ENCODE measurements around the gene DRC7. TPM values are rescaled to one million over a fixed set of nuclear protein-coding genes. Genes with fewer than 3 reads are reported as not detected.
A peak's percentile ranks its signal among the peaks of the same experiment; 100 is the strongest.
"Not testable (repeated sequence)": the region's sequence is repeated elsewhere in the genome, so short reads cannot be mapped to it uniquely, and the experiment has no call there.

Gene DRC7
- total RNA-seq, 1 donor from 2014 or later, result not detected

DNA sequence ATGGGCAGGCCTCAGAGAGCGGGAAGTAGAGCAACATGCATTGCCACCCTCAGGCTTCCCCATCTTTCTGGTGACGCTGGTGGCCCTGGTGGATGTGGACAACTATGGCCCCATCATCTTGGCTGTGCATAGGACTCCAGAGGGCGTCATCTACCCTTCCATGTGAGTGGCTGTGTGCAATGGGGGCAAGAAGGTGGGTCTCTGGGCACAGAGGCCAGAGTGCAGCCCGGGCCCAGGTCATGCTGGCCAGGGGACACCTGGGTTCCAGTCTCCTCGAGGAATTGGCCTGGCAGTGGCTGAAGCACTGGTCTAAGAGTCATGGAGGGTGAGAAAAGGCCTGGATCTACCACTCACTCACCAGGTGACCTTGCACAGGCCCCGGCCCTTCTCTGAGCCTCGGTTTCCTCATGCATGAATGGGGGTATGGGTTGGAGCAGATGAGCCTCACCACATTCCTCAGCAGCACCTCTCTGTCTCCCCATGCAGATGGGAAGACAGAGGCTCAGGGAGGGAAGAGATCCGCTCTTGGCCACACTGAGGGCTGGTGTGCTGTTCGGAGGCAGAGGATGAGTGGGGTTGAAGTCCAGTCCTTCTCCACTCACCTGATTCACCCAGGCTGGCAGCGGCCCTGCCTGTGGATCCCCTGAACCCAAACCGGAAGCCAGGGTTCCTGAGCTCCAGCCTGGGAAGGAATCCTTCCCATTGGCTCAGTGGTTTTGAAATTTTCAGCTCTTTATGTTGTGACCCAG, 33.7 kb upstream of the DRC7 start:
- no peak for DNase-seq (ENCODE audit: low read depth)

DNA sequence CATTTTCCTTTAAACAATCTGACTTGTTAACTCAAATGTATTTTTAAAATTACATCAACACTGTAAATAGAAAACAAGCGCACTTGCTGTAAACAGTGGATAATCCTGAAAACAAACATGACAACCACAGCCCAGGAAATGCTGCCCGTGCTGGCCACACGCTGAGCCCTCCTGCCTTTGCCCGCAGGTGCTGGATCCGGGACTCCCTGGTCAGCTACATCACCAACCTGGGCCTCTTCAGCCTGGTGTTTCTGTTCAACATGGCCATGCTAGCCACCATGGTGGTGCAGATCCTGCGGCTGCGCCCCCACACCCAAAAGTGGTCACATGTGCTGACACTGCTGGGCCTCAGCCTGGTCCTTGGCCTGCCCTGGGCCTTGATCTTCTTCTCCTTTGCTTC, 33.1 kb upstream of the DRC7 start:
- no peak for DNase-seq (ENCODE audit: low read depth)

DNA sequence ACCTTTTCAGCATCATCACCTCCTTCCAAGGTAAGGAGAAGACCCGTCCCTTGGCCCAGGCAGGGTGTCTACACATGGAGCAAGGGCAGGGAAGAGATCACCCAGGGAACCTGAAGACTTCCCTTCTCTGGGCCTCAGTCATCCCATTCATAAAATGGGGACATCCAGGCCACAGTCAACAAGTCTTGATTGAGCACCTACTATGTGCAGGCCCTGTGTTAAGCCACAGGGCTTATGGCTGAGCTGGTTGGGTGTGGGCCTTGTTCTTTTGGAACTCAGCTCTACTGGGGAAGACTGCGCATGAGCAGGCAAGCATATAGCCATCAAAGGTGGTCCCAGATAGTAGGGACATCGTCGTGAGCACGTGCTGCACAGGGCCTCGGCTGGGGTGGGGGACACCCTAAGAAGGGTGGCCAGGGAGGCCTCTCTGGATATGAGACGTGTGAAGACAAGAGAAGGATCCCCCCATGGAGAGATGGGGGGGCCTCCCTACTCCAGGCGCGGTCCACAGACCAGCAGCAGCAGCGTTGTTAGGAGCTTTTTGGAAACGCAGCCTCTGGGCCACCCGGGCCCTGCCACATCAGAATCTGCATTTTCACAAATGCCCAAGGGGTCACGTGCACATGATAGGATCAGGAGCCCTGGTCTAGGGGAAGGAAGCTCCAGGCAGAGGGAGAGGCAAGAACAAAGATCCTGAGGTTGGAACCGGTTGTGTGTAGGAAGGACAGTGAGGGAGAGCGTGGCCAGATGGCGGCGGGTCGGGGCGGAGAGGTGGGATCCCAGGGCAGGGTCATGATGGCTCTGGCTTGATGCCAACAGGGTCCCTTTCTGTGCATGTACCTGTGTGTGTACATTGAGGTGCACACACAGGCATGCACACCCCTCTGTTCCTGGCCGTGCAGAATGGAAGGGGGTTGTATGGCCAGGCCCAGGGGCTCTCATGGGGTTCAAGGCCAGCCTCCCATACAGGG, 32.4 kb upstream of the DRC7 start:
- DNase-seq (ENCODE audit: low read depth), result no peak

DNA sequence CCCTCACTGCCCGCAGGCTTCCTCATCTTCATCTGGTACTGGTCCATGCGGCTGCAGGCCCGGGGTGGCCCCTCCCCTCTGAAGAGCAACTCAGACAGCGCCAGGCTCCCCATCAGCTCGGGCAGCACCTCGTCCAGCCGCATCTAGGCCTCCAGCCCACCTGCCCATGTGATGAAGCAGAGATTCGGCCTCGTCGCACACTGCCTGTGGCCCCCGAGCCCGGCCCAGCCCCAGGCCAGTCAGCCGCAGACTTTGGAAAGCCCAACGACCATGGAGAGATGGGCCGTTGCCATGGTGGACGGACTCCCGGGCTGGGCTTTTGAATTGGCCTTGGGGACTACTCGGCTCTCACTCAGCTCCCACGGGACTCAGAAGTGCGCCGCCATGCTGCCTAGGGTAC, 31.2 kb upstream of the DRC7 start:
- DNase-seq (ENCODE audit: low read depth), result no peak

DNA sequence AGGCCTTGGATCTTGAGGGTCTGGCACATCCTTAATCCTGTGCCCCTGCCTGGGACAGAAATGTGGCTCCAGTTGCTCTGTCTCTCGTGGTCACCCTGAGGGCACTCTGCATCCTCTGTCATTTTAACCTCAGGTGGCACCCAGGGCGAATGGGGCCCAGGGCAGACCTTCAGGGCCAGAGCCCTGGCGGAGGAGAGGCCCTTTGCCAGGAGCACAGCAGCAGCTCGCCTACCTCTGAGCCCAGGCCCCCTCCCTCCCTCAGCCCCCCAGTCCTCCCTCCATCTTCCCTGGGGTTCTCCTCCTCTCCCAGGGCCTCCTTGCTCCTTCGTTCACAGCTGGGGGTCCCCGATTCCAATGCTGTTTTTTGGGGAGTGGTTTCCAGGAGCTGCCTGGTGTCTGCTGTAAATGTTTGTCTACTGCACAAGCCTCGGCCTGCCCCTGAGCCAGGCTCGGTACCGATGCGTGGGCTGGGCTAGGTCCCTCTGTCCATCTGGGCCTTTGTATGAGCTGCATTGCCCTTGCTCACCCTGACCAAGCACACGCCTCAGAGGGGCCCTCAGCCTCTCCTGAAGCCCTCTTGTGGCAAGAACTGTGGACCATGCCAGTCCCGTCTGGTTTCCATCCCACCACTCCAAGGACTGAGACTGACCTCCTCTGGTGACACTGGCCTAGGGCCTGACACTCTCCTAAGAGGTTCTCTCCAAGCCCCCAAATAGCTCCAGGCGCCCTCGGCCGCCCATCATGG, 30.5 kb upstream of the DRC7 start:
- DNase-seq (ENCODE audit: low read depth), result no peak

DNA sequence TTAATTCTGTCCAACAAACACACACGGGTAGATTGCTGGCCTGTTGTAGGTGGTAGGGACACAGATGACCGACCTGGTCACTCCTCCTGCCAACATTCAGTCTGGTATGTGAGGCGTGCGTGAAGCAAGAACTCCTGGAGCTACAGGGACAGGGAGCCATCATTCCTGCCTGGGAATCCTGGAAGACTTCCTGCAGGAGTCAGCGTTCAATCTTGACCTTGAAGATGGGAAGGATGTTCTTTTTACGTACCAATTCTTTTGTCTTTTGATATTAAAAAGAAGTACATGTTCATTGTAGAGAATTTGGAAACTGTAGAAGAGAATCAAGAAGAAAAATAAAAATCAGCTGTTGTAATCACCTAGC, 30.0 kb upstream of the DRC7 start:
- DNase-seq (ENCODE audit: low read depth), result no peak

DNA sequence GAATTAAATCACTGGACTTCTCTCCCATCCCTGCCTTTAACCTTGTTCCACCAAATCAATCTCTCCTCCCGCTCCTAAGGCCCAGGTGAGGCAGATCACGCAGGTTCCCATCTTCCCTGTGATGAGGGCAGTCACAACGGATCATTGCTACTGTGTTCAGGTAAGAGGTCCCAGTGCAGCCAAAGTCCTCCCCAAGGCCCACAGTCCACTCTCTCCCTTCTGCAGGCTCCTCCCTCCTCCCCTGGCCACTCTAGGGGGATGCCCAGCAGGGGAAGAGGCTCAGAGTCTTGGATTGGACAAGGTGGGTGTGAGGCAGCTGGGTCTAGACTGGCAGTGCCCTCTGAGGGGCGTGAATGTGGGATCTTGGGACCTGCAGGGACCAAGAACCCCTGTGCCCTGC, 29.1 kb upstream of the DRC7 start:
- no peak for DNase-seq (ENCODE audit: low read depth)

DNA sequence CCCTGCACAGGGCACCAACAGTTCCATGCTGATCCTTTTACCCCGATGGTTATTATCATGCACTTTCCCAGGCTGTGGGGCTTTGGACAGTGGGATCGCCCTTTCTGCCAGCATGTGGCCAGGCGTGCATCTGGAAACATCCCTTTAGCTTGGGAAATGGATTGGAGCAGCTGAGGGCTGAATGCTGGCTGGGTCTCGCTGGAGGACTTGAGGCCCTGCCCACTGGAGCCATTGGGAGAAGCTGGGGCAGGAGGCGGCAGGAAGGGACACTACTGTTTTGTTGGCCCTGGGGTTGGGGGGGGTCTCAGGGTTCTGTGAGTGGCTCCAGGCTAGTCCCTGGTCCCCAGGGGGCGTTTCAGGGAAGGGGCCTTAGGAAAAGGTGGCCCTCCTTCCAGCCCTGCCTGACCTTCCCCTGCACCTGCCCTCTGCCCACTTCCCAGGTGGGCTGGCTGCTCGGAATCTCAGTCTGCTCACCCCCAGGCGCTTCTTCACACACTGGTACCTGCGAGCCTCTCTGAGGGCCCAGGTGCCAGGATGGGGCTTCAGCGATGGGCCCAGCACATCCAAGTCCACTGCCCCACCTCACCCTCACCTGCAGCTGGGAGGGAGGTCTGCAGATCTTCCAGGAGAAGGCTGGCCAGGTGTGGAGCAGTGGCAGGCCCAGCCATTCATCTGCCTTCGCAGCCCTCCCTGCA, 28.1 kb upstream of the DRC7 start:
- DNase-seq (ENCODE audit: low read depth), result peak; percentile 78

DNA sequence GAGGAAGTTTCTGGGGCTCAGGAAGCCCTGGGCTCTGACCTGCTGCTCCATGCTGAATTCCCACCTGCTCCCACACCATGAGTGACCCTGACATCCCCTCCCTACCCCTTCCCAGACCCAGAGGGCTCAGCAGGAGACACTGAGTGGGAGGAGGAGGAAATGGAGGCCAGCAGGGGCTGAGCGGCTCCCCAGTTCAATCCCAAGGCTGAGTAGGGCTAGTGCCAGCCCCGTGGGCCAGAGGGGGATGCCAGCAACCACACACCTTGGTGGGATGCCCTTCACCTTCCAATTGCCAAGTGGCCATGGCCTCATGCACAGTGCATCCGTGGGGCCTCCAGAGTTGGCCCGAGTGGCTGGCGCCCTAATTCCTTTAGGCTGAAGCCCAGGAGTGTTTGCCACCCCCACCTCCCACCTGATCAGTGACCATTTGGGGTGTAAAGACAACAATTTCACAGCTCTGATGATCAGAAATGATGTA, 27.5 kb upstream of the DRC7 start:
- no peak for DNase-seq (ENCODE audit: low read depth)

DNA sequence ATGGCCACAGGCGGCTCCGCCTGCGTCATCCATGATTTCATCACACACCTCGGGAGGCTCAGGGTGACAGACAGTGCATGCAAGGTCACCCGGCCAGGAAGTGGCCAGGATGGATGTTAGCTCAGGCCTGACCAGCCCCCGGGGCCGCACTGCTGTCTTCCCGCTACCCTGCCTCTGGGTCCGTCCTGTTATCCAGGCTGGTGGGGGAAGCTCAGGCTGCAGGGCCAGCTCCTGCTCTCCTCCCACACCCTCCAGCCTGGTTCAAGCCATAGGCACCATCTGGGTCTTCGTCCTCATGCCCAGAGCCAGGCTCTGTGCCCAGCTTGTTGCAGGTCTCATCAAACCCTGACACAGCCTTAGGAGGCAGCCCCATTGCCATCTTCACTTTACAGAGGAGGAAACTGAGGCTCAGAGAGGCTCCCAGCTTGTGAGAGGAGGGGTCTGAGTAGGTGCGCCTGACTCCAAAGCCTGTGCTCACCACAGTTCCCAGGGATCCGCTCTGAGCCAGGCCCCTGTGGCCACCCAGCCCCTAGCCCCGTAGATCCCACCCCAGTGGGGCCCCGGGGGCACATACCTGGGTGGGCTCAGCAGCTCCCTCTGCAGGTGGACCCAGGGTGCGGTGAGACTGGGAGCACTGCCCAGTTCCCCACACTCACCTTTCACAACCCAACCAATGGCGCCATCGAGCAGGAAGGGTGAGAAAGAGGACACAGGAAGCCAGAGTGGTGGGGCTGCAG, 26.9 kb upstream of the DRC7 start:
- no peak for DNase-seq (ENCODE audit: low read depth)

DNA sequence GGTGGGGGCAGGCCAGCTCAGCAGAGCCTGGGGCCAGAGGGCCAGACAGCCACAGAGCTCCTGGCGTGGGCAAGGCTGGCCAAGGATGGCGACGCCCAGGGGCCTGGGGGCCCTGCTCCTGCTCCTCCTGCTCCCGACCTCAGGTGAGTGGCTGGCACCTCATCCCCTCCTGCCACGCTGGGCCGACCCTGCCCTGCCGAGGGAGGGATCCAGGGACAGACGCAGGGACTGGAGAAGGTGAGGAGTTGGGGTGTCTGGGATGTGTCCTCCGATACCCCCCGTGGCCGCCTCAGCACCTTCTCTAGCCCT, 26.4 kb upstream of the DRC7 start, which contains the start of gene ADGRG3:
ADGRG3 (plus strand) TSS at position 44 of the 309 bp plus-strand sequence; CDS start at position 86, 42 bp downstream.
- DNase-seq (ENCODE audit: low read depth), result no peak

DNA sequence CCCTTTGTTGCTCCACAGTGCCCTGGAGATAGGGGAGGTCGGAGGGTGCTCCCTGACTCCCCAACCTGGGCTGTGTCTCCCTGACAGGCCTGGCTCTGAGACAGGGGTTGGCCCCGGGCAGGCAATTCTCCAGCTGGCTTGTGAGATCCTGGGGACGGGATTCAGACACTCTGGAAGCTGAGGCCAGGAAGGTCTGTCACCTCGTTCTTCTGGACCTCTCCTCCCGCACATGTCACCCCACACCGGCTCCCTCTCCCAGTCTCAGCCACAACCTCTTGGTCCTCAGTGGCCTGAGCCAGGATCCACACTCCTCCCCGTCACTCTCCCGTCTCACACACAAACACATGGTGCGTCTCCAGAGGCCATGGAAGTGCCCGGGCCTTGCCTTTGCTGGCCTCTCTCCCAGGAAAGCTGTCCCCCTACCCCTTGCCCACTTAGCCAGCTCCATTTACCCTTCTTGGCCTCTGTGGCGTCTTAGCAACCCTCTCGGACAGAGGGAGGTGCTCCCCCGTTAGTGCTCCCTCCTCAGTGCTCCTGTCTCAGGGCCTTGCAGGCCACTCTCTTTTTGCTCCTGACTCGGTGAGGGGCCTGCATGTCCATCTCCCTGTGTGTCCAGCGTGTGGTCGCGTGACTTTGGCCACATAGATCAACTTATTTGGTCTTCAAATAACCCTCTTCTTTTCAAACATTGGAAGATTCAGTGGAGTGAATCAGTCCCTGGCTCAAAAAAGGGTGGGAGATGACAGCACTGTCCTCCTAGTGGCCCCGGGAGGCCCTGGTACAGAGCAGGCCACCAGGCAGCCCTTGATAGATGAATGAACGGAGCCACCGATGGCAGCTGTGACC, 25.8 kb upstream of the DRC7 start:
- DNase-seq (ENCODE audit: low read depth), result no peak

DNA sequence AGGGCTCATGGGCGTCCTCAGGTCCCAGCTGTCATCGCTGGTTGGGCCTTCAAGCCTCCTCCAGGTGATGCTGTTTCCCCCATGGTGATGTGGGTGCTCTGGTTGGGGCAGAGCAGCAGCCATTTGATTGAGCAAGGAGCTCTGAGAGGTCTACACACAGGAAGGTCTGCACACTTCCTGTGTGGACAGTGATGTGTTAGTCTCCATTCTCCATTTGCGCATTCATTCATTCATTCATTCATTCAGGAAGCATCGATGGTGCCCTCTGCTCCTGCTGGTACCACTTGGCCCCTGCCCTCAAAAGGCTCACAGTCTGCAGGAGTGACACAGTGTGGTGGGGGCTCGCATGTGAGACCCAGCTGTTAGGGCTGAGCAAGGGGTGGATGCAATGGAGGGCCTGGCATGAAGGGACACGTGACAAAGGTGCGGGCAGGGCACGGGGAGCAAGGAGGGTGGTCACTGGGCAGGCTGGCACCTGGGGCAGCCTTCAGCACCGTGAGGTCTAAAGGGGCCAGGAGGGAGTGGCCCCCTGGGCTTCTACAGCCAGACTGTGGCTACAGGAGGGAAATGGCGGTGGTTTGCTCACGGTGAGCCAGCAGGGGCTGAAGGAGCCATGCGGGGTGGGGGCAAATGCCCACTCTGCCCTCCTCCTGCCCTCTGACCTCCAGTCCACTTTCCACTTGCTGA, 25.0 kb upstream of the DRC7 start:
- DNase-seq (ENCODE audit: low read depth), result no peak

DNA sequence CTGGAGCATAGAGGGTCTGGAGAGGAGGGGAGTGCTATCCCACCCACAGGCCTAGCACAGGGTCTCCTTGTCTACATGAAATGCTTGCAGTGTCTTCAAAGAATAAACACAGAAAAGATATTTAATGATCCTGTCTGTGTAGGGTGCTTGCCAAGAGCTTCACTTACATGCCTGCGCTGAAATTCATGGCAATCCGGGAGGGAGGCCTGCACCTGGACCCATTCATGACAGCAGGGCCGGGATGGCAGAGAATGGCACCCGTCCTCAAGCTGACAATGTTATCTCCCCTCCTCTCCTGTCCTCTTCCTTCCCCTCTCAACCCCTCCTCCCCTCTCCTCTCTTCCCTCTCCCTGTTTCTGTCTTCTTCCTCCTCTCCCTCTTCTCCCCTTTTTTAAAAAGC, 24.4 kb upstream of the DRC7 start:
- no peak for DNase-seq (ENCODE audit: low read depth)

DNA sequence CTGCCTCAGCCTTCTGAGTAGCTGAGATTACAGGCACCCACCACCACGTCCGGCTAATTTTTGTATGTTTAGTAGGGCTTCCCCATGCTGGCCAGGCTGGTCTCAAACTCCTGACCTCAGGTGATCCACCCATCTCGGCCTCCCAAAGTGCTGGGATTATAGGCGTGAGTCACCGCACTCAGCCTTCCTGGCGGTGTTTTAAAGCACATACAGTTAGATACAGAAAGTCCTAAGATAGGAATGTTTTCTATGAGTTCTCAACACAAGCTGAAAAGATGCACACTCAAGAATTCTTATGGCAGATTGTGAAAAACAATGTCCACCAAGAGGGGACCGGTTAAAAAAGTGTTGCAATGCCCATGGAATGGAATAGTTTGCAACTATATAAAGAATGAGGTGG, 23.2 kb upstream of the DRC7 start:
- DNase-seq (ENCODE audit: low read depth), result not testable (repeated sequence)

DNA sequence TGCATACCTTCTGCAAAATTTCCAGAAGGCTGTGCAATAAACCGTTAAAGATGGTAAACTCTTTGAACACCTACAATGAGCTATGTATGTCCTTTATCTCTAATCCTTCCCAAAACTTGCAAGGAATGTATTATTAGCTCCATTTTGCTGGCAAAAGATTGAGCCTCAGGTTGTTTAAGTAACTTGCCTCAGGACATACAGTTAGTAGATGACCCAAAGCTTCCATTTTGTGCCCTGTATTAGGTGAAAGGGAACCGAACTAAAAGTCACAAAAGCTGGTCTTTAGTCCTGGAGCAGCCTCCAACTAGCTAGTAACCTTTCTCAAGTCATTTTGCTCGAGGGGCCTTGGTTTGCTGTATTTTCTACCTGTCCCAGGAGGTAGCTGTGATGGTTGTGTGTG, 22.2 kb upstream of the DRC7 start:
- DNase-seq (ENCODE audit: low read depth), result no peak

DNA sequence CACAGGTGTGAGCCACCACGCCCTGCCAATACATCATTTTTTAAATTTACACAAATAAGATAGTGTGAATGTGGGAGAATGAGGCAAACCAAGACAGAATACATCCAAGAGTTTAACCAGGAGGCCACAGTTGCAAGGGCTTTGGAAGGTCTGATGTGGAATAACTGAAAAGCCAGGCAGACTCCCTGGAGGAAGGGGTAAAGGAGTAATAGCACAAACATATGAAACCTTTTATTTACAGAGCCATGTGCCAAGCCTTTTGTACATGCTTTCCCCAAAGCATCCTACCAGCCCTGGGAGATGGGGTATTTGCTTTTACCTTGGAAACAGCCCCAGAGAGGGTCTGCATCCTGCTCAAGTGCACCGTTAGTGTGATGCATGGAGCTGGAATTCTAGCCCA, 21.8 kb upstream of the DRC7 start:
- no peak for DNase-seq (ENCODE audit: low read depth)

DNA sequence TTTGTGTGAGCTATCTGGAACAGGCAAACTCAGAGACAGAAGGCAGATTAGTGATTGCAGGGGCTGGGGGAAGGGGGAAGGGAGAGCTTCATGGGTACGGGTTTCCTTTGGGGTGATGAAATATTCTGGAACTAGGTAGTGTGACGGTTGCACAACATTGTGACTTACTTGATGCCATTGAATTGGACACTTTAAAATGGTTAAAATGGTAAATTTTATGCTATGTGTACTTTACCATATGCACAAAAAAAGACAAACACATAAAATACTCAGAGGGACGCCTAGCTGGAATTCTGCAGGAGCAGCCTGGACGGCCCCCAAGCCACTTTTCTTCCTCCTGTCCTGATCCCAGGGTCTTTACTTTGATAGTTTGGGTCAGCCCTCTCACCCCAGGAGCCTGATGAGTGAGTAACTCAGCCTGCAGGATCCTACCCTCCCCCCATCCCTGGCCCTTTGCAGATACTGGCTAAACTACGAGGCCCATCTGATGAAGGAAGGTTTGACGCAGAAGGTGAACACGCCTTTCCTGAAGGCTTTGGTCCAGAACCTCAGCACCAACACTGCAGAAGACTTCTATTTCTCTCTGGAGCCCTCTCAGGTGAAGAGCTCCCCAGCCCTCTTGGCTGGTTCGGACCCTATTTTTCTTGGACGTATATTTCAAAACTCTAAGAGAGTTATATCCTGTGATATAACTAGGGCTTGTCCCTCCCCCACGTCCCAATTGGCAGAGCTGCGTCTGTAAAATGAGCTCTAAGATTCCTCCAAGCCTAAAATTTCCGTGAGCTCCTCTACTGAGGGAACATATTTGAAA, 18.7 kb upstream of the DRC7 start:
- DNase-seq (ENCODE audit: low read depth), result no peak

Data from myocyte (in vitro differentiated cells).